ENCODE measurements around the gene SLC30A4.

Gene SLC30A4

DNA sequence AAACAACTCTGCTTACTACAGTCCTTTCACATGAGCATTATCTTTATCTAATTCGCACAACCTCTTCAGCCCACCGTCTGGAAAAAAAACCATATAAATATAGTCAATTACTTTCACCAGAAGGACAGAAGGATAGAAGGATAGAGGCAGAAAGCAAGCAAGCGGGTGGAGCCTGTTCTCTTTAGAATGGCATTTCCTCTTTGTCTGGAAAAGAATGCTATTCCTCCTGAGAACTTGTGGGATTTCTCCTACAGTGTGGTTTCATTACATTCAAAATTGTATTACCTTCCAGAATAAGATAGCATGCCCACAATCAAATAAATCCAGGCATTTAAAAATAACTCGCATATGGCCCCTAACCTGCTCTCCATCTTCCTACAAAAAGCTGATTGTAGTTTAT, 23.1 kb downstream of the SLC30A4 start:
- DNase-seq = no peak

DNA sequence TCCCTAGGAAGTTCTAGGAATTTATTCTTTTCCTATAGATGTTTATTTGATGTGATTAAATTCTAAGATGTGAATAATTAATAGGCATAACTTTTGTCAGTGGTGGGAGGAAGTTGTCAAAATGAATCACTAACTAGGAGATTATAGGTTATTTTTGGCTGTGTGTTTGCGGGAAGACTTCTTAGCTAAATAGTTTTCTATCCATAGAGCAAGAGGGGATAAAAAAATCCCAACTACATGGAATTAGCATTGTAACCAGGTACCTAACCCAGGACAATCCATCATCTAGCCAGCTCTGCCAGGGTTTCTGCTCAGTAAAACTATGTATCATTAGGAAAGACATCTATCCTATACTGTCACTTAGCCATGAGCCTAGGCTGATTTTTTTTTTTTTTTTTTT, 23.9 kb downstream of the SLC30A4 start:
- no peak for DNase-seq

DNA sequence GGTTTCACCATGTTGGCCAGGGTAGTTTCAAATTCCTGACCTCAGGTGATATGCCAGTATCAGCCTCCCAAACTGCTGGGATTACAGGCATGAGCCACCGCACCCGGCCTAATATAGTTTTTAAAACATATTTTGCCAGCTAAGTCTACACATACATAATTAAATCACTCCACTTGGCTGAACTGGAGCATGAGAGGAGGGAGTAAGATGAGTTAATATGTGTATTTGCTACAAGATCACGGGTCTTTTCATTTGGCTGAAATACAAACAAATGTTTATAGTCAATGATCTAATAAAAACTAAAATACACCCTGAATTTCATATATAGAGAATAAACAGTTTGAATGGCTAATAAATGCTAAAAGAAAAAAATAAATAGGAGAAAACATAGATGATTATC, 25.3 kb downstream of the SLC30A4 start:
- DNase-seq = no peak

DNA sequence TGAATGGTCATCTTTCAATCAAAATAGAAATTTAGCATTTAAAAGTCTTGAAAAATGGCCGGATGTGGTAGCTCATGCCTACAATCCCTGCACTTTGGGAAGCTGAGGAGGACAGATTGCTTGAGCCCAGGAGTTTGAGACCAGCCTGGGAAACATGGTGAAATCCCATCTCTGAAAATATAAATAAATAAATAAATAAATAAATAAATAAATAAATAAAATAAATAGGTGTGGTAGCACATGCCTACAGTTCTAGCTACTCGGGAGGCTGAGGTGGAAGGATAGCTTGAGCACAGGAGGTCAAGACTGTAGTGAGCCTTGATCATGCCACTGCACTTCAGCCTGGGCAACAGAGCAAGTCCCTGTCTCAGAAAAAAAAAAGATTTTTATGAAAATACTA, 25.9 kb downstream of the SLC30A4 start:
- DNase-seq = no peak

DNA sequence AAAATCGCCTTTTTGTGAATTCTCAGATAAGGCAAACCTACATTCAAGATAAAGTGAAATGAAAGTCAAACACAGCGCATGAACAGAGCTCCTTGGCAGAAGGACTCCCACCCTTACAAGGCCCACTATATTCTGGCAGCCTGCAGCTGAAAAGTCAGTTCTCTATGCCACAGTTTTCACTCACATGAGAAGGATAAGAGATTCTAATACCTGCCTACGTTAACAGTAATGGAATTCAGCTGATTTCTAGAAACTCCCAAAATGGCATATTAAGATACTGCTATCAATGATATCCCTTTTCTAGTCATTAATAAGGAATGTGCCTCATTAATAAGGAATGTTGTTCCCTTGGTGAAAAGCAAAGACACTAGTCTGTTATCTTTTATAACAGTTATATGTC, 27.0 kb downstream of the SLC30A4 start:
- DNase-seq = no peak

GRCh38 chr15:45489690-45490238, 32.8 kb downstream of the SLC30A4 start:
- no peak for DNase-seq

DNA sequence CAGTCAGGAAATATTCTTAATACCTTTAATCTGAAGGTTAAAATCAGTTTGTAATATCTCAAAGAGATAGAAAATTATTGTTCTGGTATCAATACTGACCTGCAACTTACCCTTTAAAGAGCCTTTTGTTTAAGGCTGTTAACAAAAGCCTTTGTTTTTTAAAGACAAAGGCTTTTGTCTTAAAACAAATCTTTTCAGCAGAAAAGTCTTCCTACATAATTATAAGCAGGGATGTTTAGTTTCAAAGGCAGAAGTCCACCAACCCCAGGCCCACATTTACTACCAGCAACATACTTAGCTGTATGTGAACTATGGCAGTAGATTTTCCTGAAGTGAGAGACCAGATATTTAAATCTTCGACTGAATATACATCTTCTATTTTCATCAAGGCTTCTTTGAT, 36.2 kb downstream of the SLC30A4 start:
- DNase-seq = no peak

- DNase-seq = no peak
These were observed 41.4 kb downstream of the SLC30A4 start for GRCh38 chr15:45481135-45481534.

GRCh38 chr15:45476410-45476809, 46.1 kb downstream of the SLC30A4 start:
- no peak for DNase-seq

- no peak for DNase-seq
These were observed 47.8 kb downstream of the SLC30A4 start for GRCh38 chr15:45474799-45475198.

DNA sequence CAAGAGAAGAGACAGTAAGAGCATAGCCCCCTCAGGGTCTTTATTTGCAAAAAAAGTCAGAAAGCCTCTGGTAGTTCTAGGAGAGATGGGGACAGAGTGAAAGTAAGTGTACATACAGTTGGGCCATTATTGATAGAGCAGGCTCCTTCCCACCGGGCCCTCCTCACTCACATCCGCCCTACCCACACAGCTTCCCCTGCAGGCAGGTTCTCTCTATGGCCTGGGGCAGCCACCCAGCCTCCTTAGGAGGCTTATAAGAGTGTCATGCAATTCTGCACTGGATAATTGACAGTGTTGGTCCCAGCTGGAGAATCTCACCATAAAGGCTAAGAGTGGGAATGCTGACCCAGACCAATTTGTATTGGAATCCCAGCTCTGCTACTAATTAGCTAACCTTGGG, 49.5 kb downstream of the SLC30A4 start:
- DNase-seq = no peak

- DNase-seq = no peak
These were observed 51.4 kb downstream of the SLC30A4 start for GRCh38 chr15:45471151-45471550.

- no peak for DNase-seq
These were observed 53.1 kb downstream of the SLC30A4 start for GRCh38 chr15:45469441-45469840.

DNA sequence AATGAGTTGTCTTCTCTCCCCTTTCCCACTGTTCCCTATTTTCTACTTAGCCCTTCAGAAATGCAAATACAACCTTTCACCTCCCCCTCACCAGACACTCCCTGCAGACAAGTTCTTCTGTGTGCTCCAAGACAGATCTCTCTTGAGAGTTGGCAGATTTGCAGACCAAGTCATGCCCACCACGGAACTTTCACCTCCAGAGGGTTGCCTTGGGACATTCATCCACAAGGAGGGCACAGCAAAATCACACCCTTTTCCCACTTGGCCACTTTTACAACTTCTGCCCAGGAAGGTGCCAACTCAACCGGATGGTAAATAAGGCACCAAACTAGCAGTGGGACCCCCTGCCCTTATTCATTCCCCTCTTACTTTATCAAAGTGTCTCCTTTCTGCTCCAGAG, 53.5 kb downstream of the SLC30A4 start:
- DNase-seq = no peak

- no peak for DNase-seq
These were observed 54.3 kb downstream of the SLC30A4 start for GRCh38 chr15:45468294-45468693.

DNA sequence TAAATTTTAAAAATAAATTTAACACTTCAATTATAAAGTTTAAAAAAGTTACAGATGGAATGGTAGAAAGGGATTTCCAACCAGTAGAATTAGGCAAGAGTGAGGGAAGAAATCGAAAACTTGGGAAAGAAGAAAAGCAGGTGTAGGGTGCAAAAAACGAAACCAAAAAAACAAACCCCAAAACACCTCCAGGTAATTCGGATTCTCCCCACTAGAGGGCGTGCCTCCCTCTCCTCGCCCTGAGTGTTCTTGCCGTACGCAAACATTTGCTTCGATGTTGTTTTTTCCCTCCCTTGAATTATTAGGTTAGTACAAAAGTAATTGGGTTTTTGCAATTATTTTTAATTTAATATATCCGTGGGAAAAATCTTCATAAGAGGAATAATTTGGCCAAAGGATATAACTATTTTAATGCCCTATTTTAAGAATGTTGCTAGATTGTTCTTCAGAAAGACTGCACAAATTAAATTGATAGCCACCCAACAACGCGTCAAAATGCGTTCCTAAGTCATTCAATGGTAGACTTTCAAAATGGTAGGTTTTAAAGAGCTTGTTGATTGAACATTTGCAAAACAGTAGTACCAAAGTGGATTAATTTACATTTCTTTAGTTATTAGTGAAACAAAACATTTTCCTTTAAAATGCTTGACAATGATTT, 63.7 kb downstream of the SLC30A4 start:
- peak; percentile 61 for DNase-seq

GRCh38 chr15:45457641-45458539, 64.7 kb downstream of the SLC30A4 start:
- peak; percentile 49 for DNase-seq

- no peak for DNase-seq
These were observed 65.3 kb downstream of the SLC30A4 start for GRCh38 chr15:45457220-45457619.

DNA sequence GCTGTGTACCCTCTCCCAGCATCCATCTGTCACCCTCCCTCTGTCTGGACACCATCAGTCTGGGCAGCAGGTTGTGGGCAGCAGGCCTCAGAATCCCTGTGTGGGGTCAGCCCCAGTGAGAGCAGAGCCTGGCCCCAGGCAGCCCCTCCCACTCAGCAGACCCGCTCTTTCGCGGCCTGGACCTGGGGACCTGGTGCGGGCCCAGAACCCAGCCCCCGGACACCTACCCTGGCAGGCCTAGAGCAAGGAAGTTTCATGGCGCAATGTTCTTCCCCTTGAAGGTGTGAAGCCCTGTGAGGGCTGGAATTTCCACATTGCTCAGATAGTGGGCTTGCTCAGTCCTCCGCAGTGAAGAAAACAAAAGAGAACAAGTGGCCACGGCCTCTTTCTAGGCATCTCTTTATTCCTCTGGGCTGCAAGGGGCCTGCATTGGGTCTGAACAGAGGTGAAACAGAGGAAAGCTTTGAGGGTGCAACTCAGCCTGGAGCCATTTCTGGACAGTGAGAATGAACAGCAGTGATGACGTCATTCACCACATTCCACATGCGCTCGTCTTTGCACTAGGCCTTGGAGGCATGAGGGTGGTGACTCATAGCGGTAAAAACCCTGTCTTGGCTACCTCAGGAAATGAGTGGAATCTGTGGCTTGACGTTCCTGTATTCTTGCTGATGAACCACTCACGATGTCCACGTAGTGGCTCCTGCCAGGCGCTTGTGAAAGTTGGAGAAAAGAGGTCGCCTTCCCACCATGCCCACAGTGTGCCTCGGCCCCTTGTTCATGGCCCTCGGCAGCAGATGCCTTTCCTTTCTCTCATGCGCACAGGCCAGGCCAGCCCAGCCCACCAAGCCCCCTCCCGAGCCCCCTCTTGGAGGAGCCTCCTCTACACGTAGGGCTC, 66.1 kb downstream of the SLC30A4 start:
- peak; percentile 43 for DNase-seq

GRCh38 chr15:45454814-45455213, 67.7 kb downstream of the SLC30A4 start:
- peak; percentile 60 for DNase-seq

DNA sequence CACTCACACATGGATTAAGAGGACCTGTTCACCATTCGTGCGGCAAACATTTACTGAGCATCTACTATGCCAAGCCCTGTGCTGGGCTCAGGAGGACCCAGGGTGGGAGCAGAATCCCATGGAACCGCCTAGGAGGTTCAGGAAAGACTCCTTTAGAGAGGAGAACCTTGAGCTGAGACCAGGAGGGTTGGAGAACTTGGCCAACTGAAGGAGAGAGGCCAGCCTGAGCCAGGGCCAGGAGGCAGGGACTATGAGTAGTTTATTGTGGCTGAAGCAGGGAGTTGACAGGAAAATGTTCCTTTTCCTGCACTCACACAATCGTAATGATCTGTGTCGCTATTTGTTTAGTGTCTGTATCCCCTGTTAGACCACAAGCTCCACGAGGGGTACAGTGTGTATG, 71.3 kb downstream of the SLC30A4 start:
- DNase-seq = no peak

DNA sequence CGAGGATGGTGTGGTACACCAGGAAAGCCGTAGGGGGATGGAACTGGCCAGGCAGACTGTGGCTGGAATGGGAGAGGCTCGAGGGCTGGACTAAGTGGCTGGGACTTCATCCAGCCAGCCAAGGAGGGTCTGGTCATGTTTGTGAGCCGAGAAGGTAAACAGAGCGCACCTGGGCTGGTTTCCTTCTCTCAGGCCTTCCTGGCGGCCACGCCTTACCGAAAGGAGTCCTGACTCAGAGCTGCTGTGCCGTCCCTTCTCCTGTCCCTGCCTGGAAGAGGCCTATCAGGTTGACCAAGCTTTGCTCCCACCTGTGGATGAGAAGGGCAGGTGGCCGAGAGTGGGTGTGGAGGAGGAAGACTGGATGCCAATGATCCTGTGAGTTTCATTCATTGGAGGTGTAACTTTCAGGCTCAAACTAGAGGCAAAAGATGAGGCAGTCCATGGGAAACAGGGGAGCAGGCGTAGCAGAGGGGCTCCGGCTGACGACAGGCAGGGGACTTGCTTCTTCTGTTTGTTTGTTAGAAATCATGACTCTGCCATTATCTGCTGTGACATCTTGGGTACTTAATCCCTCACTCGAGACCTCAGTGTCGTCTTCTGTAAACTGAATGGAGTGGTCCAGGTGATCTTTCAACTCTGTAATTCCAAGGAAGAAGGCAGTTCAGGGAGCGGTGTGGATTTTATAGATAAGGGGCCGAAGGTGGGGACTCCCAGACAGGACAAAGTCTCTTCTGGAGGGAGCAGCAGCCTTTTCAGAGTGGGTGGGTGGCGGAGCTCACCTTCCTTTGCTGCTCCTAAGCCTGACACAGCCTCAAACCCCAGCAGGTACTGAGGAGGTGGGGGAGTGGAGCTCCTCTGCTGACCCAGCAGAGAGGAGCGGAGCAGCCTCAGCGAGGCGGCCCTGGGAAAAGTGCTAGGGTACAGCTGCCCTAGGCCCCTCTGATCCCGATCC, 72.4 kb downstream of the SLC30A4 start:
- DNase-seq = no peak

Measured in activated CD4-positive, alpha-beta T cell treated with anti-CD3 and anti-CD28 coated beads for 1 hour (primary cell).